ENCODE results near the gene NDUFV2.

Gene NDUFV2

GRCh38 chr18:9066817-9067306 is 35.6 kb upstream of the NDUFV2 start:
- peak overlapping the region; percentile 15 for H3K4me2 ChIP-seq (ENCODE audit: low read length)

GRCh38 chr18:9067823-9068222 is 34.7 kb upstream of the NDUFV2 start:
- H4K20me1 ChIP-seq (ENCODE audit: insufficient read depth, low read length) = no peaks in the 10 kb centered on the region
- peak overlapping the region; percentile 95 for H3K27ac ChIP-seq (ENCODE audit: low read depth, low read length, poor library complexity, severe bottlenecking)
- no peaks in the 10 kb centered on the region for H3K27me3 ChIP-seq (ENCODE audit: insufficient read depth, low read length)
- no peaks in the 10 kb centered on the region for H3F3A ChIP-seq (ENCODE audit: insufficient read depth, low read length)
- no peaks in the 10 kb centered on the region for H3K9me2 ChIP-seq (ENCODE audit: low read depth, low read length)
- no peaks in the 10 kb centered on the region for H3K79me2 ChIP-seq (ENCODE audit: insufficient read depth, low read length)
- no peaks in the 10 kb centered on the region for H3K36me3 ChIP-seq (ENCODE audit: insufficient read depth, low read length)
- H3K9ac ChIP-seq (ENCODE audit: low read length) = no peak overlapping the region
- H3K9me3 ChIP-seq (ENCODE audit: low read length) = no peaks in the 10 kb centered on the region
- no peak overlapping the region for H2AFZ ChIP-seq (ENCODE audit: low read length)
- no peak overlapping the region for H3K4me3 ChIP-seq (ENCODE audit: low read depth, low read length, poor library complexity, severe bottlenecking)
- no peak for TF ChIP-seq EZH2 (IDR thresholded peaks at IDR 0.05; ENCODE audit: borderline replicate concordance, low read length)
- TF ChIP-seq CTCF (IDR thresholded peaks at IDR 0.05; ENCODE audit: low read length) = no peak
- H3K4me1 ChIP-seq (ENCODE audit: insufficient read depth, low read length, severe bottlenecking) = peaks cover 72% of the 10 kb centered on the region
- H3K4me2 ChIP-seq (ENCODE audit: low read length) = no peak overlapping the region

More at GRCh38 chr18:9066817-9067306, 35.6 kb upstream of the NDUFV2 start:
- Histone ChIP-seq H4K20me1 (ENCODE audit: insufficient read depth, low read length) (no peaks in the 10 kb centered on the region), H3K27ac (ENCODE audit: low read depth, low read length, poor library complexity, severe bottlenecking) (peak overlapping the region; percentile 95), H3K9me3 (ENCODE audit: low read length) (no peaks in the 10 kb centered on the region), H3K4me3 (ENCODE audit: low read depth, low read length, poor library complexity, severe bottlenecking) (no peak overlapping the region), H3F3A (ENCODE audit: insufficient read depth, low read length) (no peaks in the 10 kb centered on the region), H3K36me3 (ENCODE audit: insufficient read depth, low read length) (no peaks in the 10 kb centered on the region), H3K79me2 (ENCODE audit: insufficient read depth, low read length) (no peaks in the 10 kb centered on the region), H2AFZ (ENCODE audit: low read length) (no peak overlapping the region), H3K9me2 (ENCODE audit: low read depth, low read length) (no peaks in the 10 kb centered on the region), H3K4me1 (ENCODE audit: insufficient read depth, low read length, severe bottlenecking) (peaks cover 81% of the 10 kb centered on the region), H3K9ac (ENCODE audit: low read length) (peak overlapping the region; percentile 29), H3K27me3 (ENCODE audit: insufficient read depth, low read length) (no peaks in the 10 kb centered on the region)
- TF ChIP-seq EZH2 (IDR thresholded peaks at IDR 0.05; ENCODE audit: borderline replicate concordance, low read length) (no peak), CTCF (IDR thresholded peaks at IDR 0.05; ENCODE audit: low read length) (no peak)

GRCh38 chr18:9068346-9068745 is 34.2 kb upstream of the NDUFV2 start:
- no peak overlapping the region for H3K9ac ChIP-seq (ENCODE audit: low read length)
- peaks cover 69% of the 10 kb centered on the region for H3K4me1 ChIP-seq (ENCODE audit: insufficient read depth, low read length, severe bottlenecking)
- H3K4me2 ChIP-seq (ENCODE audit: low read length) = no peak overlapping the region
- H4K20me1 ChIP-seq (ENCODE audit: insufficient read depth, low read length) = no peaks in the 10 kb centered on the region
- no peaks in the 10 kb centered on the region for H3K9me3 ChIP-seq (ENCODE audit: low read length)
- no peak overlapping the region for H3K4me3 ChIP-seq (ENCODE audit: low read depth, low read length, poor library complexity, severe bottlenecking)
- no peaks in the 10 kb centered on the region for H3F3A ChIP-seq (ENCODE audit: insufficient read depth, low read length)
- H3K27ac ChIP-seq (ENCODE audit: low read depth, low read length, poor library complexity, severe bottlenecking) = peak overlapping the region; percentile 95
- H3K36me3 ChIP-seq (ENCODE audit: insufficient read depth, low read length) = no peaks in the 10 kb centered on the region
- H3K79me2 ChIP-seq (ENCODE audit: insufficient read depth, low read length) = no peaks in the 10 kb centered on the region
- H3K9me2 ChIP-seq (ENCODE audit: low read depth, low read length) = no peaks in the 10 kb centered on the region
- no peaks in the 10 kb centered on the region for H3K27me3 ChIP-seq (ENCODE audit: insufficient read depth, low read length)
- H2AFZ ChIP-seq (ENCODE audit: low read length) = no peak overlapping the region
- TF ChIP-seq CTCF (IDR thresholded peaks at IDR 0.05; ENCODE audit: low read length) = no peak
- TF ChIP-seq EZH2 (IDR thresholded peaks at IDR 0.05; ENCODE audit: borderline replicate concordance, low read length) = no peak

Measured in OCI-LY1 (cell line).